Measurements from ENCODE around the gene LRRC74A.

LRRC74A gene

DNA sequence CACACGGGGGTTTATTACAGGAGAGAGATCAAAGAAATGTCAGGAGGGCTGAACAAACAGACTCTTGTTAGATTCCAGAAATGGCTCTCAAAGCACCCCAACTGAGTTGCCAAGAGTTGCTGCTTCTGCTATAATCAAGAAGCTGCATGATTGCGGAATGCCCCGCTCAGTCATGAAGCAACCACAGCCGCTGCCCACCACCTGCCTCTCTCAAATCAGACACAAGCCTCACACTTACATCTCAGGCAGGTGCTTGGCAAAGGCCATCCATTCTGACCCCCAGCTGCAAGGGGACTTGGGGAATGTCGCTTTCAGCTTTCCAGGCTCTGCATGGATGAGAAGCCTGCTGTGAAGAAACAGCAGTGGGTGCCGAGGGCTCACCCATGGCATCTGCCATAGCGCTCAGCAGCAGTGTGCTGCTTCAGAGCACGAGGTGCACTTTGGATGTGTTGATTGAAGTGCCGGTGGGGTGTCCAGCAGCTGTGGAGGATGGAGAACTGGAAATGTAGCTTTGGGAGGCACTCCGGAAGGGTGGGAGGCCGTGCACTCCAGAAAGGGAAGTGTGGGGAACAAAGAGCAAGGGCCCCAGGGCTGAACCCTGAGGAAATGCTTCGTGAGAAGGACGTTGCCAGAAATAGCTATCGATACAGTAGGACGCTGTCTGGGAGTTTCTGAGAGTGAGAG, 37.7 kb downstream of the LRRC74A start:
- no peak overlapping the region for H3K27ac ChIP-seq
- no peaks in the 10 kb centered on the region for H3K27me3 ChIP-seq (ENCODE audit: insufficient read depth, low read depth, severe bottlenecking)
- H3K4me3 ChIP-seq (ENCODE audit: low read depth, low read length) = no peak overlapping the region
- no peaks in the 10 kb centered on the region for H3K9me3 ChIP-seq (ENCODE audit: severe bottlenecking)
- no peaks in the 10 kb centered on the region for H3K36me3 ChIP-seq
- no peak for DNase-seq
- TF ChIP-seq, protein P1, sequence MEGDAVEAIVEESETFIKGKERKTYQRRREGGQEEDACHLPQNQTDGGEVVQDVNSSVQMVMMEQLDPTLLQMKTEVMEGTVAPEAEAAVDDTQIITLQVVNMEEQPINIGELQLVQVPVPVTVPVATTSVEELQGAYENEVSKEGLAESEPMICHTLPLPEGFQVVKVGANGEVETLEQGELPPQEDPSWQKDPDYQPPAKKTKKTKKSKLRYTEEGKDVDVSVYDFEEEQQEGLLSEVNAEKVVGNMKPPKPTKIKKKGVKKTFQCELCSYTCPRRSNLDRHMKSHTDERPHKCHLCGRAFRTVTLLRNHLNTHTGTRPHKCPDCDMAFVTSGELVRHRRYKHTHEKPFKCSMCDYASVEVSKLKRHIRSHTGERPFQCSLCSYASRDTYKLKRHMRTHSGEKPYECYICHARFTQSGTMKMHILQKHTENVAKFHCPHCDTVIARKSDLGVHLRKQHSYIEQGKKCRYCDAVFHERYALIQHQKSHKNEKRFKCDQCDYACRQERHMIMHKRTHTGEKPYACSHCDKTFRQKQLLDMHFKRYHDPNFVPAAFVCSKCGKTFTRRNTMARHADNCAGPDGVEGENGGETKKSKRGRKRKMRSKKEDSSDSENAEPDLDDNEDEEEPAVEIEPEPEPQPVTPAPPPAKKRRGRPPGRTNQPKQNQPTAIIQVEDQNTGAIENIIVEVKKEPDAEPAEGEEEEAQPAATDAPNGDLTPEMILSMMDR (IDR thresholded peaks at IDR 0.05; ENCODE audit: low read depth, low read length) = no peak

DNA sequence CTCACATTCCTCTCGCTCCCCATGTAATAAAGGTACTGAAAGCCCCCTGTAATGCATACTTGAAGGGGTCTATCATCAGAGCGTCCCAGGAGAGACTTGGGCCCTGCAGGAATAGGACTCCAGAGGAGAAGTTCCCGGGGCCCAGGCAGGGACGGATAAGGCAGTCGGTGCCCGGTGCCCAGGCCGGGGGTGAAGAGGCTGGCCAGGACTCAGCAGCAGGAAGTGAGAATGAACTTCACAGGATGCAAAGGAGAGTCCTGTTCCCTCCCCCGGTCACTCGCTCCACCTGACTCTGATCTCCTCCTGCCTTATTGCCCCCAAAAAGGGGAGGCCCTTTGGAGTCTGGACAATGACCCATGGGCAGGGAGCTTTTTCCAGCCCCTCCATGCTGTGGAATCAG, 40.2 kb downstream of the LRRC74A start:
- Histone ChIP-seq H3K9me3 (ENCODE audit: severe bottlenecking) (no peaks in the 10 kb centered on the region), H3K4me3 (ENCODE audit: low read depth, low read length) (no peak overlapping the region), H3K27me3 (ENCODE audit: insufficient read depth, low read depth, severe bottlenecking) (no peaks in the 10 kb centered on the region), H3K36me3 (no peaks in the 10 kb centered on the region), H3K27ac (no peak overlapping the region)
- DNase-seq = no peak
- TF ChIP-seq, protein P1 (IDR thresholded peaks at IDR 0.05; ENCODE audit: low read depth, low read length) = no peak

DNA sequence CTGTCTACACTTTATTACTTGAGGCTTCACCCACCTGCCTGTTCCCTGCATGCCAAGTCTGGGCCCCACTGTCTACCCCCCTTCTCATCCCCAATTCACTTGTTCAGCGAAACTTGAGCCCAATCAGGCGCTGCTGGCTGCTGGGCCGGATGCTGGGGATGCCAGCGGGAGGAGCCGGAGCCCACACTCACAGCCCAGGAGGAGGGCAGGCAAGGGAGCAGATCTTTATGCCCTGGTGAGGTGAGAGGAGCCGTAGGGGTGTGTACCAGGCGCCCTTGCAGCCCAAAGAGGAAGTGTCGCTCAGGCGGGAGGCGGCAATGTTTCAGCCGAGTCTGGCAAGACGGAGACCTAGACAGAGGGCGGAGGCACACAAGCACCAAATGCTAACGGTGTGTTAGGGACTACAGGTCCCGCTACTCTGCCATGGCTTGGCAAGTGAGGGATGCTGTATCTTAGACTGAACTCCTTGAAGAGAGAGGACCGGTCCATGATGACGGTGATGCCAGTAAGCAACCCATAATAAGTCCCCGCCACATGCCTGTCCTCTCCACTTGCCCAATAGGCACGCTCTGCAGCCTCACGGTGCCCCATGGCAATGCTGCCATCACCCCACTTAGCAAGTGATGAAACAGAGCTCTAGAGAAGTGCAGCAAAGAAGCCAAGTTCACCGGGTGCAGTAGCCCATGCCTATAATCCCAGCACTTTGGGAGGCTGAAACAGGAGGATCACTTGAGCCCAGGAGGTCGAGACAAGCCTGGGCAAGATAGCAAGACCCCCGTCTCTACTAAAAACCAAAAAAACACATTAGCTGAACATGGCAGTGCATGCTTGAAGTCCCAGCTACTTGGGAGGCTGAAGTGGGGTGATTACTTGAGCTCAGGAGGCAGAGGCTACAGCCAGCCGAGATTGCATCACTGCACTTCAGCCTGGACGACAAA, 41.6 kb downstream of the LRRC74A start:
- no peak for DNase-seq
- Histone ChIP-seq H3K36me3 (no peaks in the 10 kb centered on the region), H3K4me3 (ENCODE audit: low read depth, low read length) (no peak overlapping the region), H3K9me3 (ENCODE audit: severe bottlenecking) (no peaks in the 10 kb centered on the region), H3K27ac (no peak overlapping the region), H3K27me3 (ENCODE audit: insufficient read depth, low read depth, severe bottlenecking) (no peaks in the 10 kb centered on the region)
- TF ChIP-seq, protein P1 (IDR thresholded peaks at IDR 0.05; ENCODE audit: low read depth, low read length) = no peak

DNA sequence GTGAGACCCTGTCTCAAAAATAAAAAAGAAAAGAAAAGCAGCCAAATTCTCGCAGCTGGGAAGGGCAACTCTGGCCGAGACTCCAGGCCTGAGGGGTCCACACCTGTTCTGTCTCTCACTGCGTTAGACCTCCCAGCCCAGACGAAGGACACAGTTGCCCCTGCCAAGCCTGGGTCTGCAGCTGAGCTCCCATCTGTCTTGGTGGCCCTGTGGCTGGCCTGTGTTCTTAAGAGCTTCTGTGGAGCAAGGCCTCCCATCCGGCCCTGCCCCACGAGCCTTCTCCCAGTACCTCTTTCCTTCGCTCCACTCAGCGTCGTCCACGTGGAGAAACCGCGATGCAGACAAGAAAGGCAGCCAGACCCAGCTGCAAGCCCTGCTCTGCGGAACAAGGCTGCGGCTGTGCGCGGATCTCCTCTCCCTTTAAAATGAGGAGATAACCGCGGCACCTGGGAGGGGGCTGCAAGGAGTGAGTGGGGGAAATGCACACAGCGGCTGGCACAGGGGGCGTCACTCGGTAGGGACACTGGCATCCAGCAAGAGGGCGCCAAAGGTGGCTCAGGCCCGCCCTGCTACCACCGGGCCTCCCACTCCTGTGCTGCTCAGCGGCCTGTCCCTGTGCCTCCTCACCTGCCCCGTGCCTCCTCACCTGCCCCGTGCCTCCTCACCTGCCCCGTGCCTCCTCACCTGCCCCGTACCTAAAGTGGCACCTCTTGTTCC, 42.4 kb downstream of the LRRC74A start:
- DNase-seq = no peak
- no peaks in the 10 kb centered on the region for H3K36me3 ChIP-seq
- TF ChIP-seq, protein P1 (IDR thresholded peaks at IDR 0.05; ENCODE audit: low read depth, low read length) = peak; percentile 15; the same call in 1 of the 2 replicates
- H3K27ac ChIP-seq = no peak overlapping the region
- no peaks in the 10 kb centered on the region for H3K9me3 ChIP-seq (ENCODE audit: severe bottlenecking)
- no peaks in the 10 kb centered on the region for H3K27me3 ChIP-seq (ENCODE audit: insufficient read depth, low read depth, severe bottlenecking)
- H3K4me3 ChIP-seq (ENCODE audit: low read depth, low read length) = no peak overlapping the region

DNA sequence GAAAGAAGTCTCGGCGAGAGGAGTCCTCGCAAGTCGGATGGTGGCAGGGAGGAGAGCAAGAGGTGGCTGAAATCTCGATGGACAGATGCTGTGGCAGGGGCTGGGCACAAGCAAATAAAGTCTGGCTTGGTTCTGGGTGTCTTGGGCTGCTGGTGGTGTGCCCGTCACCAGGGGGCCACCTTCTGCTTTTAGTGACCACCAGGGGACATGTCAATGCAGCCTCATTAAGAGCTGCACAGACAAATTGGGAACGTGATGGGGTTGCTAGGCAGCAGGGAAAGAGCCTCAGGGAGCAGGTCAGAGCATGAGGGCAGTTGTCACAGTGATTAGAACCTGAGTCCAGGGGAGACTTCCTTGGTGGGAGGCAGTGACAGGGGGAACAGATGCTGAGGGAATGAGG, 44.0 kb downstream of the LRRC74A start:
- Histone ChIP-seq H3K36me3 (no peaks in the 10 kb centered on the region), H3K27me3 (ENCODE audit: insufficient read depth, low read depth, severe bottlenecking) (no peaks in the 10 kb centered on the region), H3K9me3 (ENCODE audit: severe bottlenecking) (peaks cover under 1% of the 10 kb centered on the region), H3K4me3 (ENCODE audit: low read depth, low read length) (no peak overlapping the region), H3K27ac (no peak overlapping the region)
- TF ChIP-seq, protein P1 (IDR thresholded peaks at IDR 0.05; ENCODE audit: low read depth, low read length) = peak; percentile 52
- peak; percentile 22 for DNase-seq

All from WERI-Rb-1 (cell line).